ELF-1 (cell line): Measurements from ENCODE around the gene RAB3D.
A peak's percentile ranks its signal among the peaks of the same experiment; 100 is the strongest.
"Not testable (repeated sequence)": the region's sequence is repeated elsewhere in the genome, so short reads cannot be mapped to it uniquely, and the experiment has no call there.

Source experiments
- DNase-seq: peaks from one replicate; pipeline ENCODE4 v3.0.0-alpha.2; 2016; ENCODE audit warnings: low read depth, low spot score

The RAB3D gene, protein sequence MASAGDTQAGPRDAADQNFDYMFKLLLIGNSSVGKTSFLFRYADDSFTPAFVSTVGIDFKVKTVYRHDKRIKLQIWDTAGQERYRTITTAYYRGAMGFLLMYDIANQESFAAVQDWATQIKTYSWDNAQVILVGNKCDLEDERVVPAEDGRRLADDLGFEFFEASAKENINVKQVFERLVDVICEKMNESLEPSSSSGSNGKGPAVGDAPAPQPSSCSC

DNA sequence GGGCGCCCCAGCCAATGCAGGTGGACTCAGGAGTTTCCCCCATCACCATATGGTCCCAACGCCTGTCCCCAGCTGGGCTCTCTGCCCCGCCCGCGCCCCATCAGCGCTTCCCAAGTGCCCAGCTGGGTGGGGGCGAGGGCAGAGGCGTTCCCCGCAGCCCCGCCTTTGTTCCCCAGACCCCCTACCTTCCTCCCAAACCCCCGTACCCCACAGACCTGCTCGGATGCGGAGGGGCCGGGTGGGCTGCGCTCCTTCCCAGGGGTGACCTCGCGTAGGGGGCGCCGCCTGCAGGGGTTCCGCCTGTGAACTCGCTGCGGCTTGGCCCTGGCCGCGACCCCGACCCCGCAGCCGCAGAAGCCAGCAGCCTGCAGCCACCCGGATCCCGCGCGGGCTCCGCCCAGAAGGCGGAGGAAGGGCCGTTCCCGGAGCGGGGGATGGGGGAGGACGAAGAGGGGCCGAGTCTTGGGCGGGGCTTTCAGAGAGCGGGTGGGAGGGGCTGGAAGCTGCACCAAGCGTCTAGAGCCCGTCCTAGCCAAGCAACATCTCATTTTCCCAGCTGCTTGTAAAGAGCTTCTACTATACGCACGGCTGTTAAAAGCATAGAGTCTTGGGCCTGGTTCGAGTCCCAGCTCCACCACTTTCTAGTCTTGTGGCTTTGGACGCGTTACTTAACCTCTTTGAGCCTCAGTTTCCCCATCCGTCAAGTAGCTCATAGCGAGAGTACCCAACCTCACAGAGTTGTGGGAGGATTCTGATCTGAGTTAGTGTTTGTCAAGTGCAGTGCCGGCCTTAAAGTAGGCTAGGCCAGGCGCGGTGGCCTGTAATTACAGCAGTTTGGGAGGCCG is at the start of gene RAB3D:
Gene RAB3D (minus strand): TSS at position 404 of the 845 bp plus-strand sequence. CDS start 2,258 bp downstream, outside the sequence.
- peak; percentile 81 for DNase-seq

GRCh38 chr19:11387162-11388034 is 47.9 kb upstream of the RAB3D start:
- no peak for DNase-seq

DNA sequence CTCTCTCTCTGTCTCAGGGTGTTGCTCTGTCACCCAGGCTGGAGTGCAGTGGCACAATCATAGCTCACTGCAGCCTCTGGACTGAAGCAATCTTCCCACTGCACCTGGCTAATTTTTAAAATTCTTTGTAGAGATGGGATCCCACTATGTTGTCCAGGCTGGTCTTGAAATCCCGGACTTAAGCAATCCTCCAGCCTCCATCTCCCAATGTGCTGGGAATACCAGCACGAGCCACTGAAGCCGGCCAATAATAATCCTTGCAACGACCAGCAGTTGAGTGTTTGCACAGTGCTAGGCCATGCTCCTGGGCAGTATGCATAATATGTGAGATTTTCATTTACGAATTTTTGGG is 45.3 kb upstream of the RAB3D start:
- no peak for DNase-seq

DNA sequence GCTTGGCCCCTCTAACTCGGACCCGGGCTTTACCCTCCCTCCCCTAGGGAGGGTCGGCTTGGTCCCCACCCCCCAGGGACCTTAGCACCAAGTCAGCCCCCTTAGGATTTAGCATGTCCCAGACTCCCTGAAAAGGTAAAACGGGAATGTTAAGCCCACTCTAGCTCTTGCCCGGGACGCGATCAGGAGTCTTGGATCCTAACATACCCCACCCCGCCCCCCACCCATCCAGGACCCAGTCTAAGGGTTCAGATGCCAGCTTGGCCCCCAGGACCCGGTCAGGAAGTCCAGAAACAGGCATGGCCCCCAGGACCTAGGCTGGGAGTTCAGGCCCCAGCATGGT is 44.2 kb upstream of the RAB3D start:
- peak; percentile 32 for DNase-seq

DNA sequence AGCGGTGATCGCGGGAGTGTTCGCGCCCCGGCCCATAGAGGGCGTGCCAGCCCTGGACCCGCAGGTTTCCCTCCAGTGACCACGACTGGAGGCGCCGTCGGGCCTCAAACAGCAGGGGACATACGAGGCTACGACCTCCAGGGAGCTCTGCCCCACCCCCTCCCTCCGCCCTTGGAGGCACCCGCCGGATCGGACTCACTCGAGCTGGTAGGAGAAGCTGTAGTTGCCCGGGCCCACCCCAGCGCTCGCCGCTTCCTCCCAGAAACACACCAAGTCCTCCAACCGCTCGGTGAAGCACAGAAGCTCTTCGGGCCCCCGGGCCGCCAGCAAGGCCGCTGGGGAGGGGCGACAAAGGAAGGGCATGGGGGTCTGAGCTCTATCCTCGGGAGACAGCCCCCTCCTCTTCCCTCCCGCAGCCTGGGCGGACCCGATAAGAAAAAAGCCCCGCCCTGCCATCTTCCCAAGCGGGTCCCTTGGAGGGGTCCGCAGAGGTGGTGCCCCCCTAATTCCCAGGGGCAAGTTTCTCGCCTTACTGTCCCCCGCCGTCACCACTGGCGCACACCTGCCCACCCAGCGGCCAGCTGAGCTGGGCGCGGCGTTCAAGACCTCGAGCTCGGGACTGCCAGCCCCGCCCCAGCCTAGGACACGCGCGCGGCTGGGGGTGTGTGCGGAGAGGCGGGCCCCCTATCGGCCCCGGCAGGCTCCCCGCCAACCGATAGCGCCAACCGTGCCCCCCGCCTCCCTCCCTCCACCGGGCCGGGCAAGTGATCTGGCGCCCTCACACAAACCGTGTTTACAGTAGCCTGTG is 43.6 kb upstream of the RAB3D start:
- DNase-seq, result peak; percentile 92

DNA sequence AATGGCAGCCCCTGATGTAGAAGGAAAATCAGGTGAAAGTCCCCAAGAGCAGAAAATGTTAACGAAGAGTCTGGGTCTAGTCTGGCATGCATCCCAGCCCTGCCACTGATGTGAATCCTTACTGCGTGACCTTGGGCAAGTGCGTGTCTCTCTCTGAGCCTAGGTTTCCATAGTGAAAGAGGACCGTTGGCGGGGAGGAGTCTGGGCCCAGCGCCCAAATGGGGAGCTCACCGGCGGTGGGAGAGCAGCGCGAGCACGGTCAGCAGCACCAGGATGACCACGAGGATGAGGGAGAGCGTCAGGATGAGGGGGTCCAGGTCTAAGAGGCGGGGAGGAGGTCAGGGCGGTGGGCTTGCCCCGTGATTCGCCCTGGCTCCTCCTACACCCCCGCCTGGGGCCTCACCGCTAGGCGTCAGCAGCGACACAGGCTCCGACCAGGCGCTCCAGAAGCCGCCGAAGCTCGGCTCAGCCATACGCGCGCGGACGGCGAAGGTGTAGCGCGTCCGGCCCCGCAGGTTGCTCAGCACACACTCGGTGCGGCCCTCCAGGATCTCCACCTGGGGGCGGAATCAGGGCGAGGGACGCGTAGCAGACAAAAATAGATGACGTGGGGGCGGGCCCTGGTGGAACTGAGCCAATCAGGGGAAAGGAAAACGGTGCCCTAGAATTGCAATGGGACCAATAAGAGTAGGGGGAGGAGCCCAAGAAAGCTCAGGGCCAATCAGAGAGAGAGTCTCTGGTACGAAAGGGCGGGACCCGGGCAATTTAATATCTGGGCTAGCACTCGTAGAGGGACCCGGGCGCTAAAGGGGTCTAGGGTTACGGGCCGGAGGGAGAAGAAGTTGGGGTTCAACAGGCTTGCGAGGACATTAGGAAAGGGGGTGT is 41.4 kb upstream of the RAB3D start:
- peak; percentile 100 for DNase-seq

DNA sequence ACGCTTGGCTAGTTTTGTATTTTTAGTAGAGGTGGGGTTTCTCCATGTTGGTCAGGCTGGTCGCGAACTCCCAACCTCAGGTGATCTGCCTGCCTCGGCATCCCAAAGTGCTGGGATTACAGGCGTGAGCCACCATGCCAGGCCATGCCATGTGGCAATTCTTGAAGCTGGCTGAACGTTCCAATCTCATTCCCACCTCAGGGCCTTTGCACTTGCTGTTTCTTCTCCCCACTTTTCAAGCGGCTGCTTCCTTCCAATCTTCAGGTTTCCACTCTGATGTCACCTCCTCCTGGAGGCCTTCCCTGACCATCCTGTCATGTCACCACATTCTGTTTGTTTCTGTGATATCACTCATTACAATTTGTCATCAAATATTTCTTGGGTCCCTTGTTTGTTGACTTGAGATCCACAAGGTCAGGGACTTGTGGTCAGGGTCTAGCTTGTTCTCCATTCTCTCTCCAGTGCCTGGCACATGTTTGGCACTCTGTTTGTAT is 40.4 kb upstream of the RAB3D start:
- no peak for DNase-seq

- not testable (repeated sequence) for DNase-seq
These were observed 39.9 kb upstream of the RAB3D start for GRCh38 chr19:11379269-11379845.

DNA sequence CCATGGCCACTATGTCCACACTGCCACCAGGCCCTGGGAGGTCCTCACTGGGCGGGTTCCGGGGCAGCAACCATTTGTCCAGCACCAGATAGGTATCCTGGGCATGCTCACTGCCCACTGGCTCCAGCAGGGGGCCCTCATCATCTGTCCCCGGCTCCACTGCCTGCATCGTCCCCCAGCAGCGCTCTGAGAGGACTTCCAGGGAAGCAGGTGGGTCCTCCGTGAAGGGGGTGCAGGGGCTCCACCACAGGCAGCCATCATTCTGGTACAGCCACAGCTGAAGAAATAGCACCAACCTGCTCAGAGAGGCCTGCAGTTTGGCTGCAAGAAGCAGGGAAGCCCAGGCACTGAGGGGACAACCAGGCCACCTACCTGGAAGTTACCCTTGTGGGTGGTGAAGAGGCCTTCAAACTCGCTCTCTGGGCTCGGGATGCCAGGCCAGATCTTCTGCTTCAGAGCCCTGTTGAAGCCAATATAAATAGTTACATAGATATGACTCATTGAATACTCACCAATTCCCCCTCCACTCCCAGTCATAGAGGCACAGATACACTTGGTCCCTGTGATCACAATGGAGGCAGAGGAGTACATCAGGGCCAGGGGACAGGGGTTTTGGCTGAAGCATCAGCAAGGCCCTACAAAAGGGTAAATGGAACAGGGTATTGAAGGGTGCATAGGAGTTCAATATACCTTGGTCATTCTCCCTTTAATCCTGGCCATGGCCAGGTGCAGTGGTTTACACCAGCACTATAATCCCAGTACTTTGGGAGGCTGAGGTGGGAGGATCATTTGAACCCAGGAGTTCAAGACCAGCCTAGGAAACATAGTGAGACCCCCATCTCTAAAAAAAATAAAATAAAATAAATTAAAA is 39.1 kb upstream of the RAB3D start:
- DNase-seq, result peak; percentile 75

- DNase-seq, result no peak
These were observed 38.3 kb upstream of the RAB3D start for GRCh38 chr19:11377756-11378155.

DNA sequence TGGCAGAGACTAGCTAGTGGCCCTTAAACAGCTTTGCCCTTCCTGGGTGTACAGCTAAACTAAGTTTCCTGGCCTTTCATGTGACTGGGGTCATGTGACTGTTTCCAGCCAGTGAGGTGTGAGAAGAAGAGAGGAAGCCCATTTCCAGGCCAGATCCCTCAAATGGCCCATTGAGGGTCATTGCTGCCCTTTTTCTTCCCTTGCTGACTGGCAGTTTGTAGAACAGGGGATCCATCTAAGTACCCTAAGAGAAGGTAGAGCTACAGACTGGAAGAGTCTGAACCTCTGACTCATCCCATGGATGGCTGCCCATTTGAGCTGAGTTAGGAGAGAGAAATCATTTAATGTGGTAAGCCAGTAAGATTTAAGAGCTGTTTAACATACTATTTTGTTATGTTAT is 37.8 kb upstream of the RAB3D start:
- no peak for DNase-seq

GRCh38 chr19:11375143-11375948 is 35.9 kb upstream of the RAB3D start:
- DNase-seq, result peak; percentile 58

GRCh38 chr19:11374433-11375142 is 35.1 kb upstream of the RAB3D start, which contains the start of gene SWSAP1:
Gene SWSAP1, plus strand, starts transcription at chr19:11374666. Its CDS starts 15 bp downstream, at chr19:11374681.
- peak; percentile 100 for DNase-seq

GRCh38 chr19:11373885-11374432 is 34.5 kb upstream of the RAB3D start:
- no peak for DNase-seq

DNA sequence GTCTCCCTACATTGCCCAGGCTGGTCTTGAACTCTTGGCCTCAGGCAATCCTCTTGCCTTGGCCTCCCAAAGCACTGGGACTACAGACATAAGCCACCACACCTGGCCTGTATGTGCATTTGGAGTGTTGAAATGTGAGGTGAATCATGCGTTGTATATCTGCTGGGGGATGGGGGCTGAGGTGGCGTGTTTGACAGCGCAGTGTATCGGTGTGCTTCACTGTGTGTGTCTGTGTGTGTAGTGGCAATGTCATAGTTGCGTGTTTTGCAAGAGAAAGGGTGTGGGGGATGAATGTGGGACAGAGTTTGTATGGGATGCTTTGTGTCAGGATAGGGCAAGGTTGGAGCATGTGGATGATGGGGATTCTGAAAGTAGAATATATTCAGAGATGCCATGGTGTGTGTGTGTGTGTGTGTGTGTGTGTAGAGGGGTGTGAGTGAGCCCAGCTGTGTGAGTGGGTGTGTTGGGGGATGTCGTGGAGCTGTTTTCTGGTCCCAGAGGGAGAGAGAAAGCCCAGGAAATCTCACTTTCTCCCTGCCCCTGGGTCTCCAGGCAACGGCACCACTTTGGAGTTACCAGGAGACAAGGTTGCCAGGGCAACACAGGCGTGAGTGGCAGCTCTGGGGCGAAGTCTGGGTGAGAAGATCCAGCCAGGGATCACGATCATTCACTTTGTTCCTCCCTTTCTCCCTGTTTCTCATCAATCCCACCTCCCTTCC is 33.9 kb upstream of the RAB3D start:
- DNase-seq, result peak; percentile 59

- DNase-seq, result no peak
These were observed 31.3 kb upstream of the RAB3D start for GRCh38 chr19:11370744-11371143.
